ENCODE measurements around the gene AMY1A. TPM values are rescaled to one million over a fixed set of nuclear protein-coding genes. Genes with fewer than 3 reads are reported as not detected.
"Not testable (repeated sequence)": the region's sequence is repeated elsewhere in the genome, so short reads cannot be mapped to it uniquely, and the experiment has no call there.

AMY1A gene
- total RNA-seq, 1 donor from 2014 or later: not detected

DNA sequence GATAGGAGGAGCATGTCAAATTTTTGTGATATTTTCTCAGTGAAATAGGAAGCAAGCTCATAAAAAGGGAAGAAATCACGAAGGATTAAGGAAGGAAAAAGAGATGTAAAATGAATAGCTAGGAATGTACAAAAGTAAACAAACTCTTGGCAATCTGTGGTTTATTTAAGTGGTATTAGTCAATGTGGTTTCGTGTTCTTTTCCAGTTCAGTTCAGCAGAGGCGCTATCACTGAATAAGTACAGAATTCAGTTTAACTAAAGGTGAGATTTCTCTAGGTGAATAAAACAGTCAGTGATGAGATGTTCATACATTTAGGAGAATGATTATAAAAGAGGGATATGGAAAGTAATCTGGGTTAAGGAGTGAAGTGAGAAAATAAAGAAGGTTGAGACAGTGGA, 11.7 kb upstream of the AMY1A start:
- H3K36me3 Mint-ChIP-seq (ENCODE audit: low read depth, unreplicated experiment); H3K79me2 ChIP-seq (ENCODE audit: insufficient read depth, low read length); H3K9me3 Mint-ChIP-seq (ENCODE audit: unreplicated experiment); H3K4me3 Mint-ChIP-seq (ENCODE audit: unreplicated experiment); H3K4me1 ChIP-seq (ENCODE audit: insufficient read depth, low read length); H3K27ac ChIP-seq (ENCODE audit: low read depth, low read length); H3K9me3 ChIP-seq (ENCODE audit: insufficient read depth, low read depth, low read length); H3K27me3 Mint-ChIP-seq (ENCODE audit: low read depth, unreplicated experiment); DNase-seq (ENCODE audit: low read depth); H4K20me1 ChIP-seq (ENCODE audit: insufficient read depth, low read length); H3K36me3 ChIP-seq (ENCODE audit: insufficient read depth, low read length); H3K27me3 ChIP-seq (ENCODE audit: insufficient read depth, low read length); H3K27ac Mint-ChIP-seq (ENCODE audit: unreplicated experiment); H3K9ac ChIP-seq (ENCODE audit: low read length); H3K4me2 ChIP-seq (ENCODE audit: low read length); FAIRE-seq; H2AFZ ChIP-seq (ENCODE audit: low read depth, low read length); H3K4me3 ChIP-seq (ENCODE audit: insufficient read depth, low read depth, low read length); H3K4me1 Mint-ChIP-seq (ENCODE audit: low read depth, unreplicated experiment): not testable (repeated sequence)

DNA sequence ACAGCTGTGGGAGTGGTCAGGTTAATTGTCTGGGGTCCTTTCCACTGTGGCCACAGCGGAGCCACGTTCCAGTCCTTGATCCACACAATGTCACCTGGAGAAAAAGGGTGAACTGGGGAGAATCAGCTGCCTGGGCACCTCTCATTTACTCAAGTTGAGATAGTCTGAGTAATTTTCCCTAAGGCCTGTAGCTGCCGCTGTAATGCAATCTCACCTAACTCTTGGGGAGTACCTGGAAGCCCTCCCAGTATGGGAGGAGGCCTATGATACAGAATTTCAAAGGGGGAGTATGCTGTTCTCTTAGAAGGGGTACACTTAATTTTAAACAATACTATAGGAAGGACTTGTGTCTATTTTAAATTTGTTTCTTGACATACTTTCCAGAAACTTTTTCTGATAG, 5.3 kb upstream of the AMY1A start:
- H3K4me1 Mint-ChIP-seq (ENCODE audit: low read depth, unreplicated experiment); H4K20me1 ChIP-seq (ENCODE audit: insufficient read depth, low read length); H2AFZ ChIP-seq (ENCODE audit: low read depth, low read length); H3K4me1 ChIP-seq (ENCODE audit: insufficient read depth, low read length); H3K4me3 ChIP-seq (ENCODE audit: insufficient read depth, low read depth, low read length); H3K27ac Mint-ChIP-seq (ENCODE audit: unreplicated experiment); H3K79me2 ChIP-seq (ENCODE audit: insufficient read depth, low read length); H3K9me3 ChIP-seq (ENCODE audit: insufficient read depth, low read depth, low read length); H3K27ac ChIP-seq (ENCODE audit: low read depth, low read length); H3K36me3 ChIP-seq (ENCODE audit: insufficient read depth, low read length); H3K27me3 ChIP-seq (ENCODE audit: insufficient read depth, low read length); H3K27me3 Mint-ChIP-seq (ENCODE audit: low read depth, unreplicated experiment); H3K36me3 Mint-ChIP-seq (ENCODE audit: low read depth, unreplicated experiment); H3K9me3 Mint-ChIP-seq (ENCODE audit: unreplicated experiment); H3K9ac ChIP-seq (ENCODE audit: low read length); DNase-seq (ENCODE audit: low read depth); H3K4me3 Mint-ChIP-seq (ENCODE audit: unreplicated experiment); H3K4me2 ChIP-seq (ENCODE audit: low read length); FAIRE-seq: not testable (repeated sequence)

DNA sequence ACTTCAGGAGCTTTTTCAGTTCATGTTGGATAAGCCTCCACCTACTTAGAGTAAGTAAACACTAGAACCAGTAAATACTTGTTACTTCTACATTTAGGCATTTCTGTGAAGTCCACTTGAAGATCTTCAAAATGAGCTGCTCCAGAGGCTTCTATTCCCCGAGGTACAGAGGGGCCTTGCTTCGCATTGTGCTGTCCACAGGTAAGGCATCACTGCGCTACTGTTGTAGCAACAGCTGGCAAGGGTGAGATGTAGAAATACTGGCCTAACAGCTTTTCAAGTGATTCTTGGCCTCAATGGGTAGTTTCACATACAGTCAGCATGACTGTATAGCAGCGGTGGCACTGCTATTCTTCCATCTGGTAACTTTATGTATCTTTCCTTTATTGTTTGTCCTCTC, 4.7 kb upstream of the AMY1A start:
- H3K4me2 ChIP-seq (ENCODE audit: low read length); H3K27me3 Mint-ChIP-seq (ENCODE audit: low read depth, unreplicated experiment); H3K4me1 ChIP-seq (ENCODE audit: insufficient read depth, low read length); H3K4me3 ChIP-seq (ENCODE audit: insufficient read depth, low read depth, low read length); H3K9ac ChIP-seq (ENCODE audit: low read length); H3K9me3 ChIP-seq (ENCODE audit: insufficient read depth, low read depth, low read length); FAIRE-seq; H3K27ac Mint-ChIP-seq (ENCODE audit: unreplicated experiment); H3K27me3 ChIP-seq (ENCODE audit: insufficient read depth, low read length); H3K36me3 Mint-ChIP-seq (ENCODE audit: low read depth, unreplicated experiment); H3K36me3 ChIP-seq (ENCODE audit: insufficient read depth, low read length); H3K4me3 Mint-ChIP-seq (ENCODE audit: unreplicated experiment); H3K27ac ChIP-seq (ENCODE audit: low read depth, low read length); H3K4me1 Mint-ChIP-seq (ENCODE audit: low read depth, unreplicated experiment); H4K20me1 ChIP-seq (ENCODE audit: insufficient read depth, low read length); H3K9me3 Mint-ChIP-seq (ENCODE audit: unreplicated experiment); DNase-seq (ENCODE audit: low read depth); H2AFZ ChIP-seq (ENCODE audit: low read depth, low read length); H3K79me2 ChIP-seq (ENCODE audit: insufficient read depth, low read length): not testable (repeated sequence)

DNA sequence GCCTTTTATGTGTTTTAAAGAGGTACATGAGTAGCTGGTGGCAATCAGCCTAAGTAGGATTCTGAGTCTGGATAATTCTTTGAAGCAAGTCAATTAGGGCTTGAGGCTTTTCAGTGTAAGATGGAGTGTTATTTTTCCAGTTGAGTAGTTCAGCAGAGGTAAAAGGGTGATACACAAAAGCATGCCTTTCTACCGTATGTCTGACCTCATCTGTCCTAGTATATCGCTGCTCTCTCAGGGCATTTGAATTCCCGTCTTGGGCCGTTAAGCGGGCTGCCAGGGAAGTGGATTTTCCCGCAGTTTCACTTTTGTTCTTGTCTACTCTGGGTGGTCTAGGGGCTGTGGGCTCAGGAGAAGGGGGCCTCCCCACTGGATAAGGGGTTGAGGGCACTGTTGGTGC, 1.4 kb upstream of the AMY1A start:
- not testable (repeated sequence) for H3K27me3 Mint-ChIP-seq (ENCODE audit: low read depth, unreplicated experiment); H3K4me3 ChIP-seq (ENCODE audit: insufficient read depth, low read depth, low read length); H3K79me2 ChIP-seq (ENCODE audit: insufficient read depth, low read length); H3K27me3 ChIP-seq (ENCODE audit: insufficient read depth, low read length); H3K4me1 ChIP-seq (ENCODE audit: insufficient read depth, low read length); H3K4me3 Mint-ChIP-seq (ENCODE audit: unreplicated experiment); H3K9me3 ChIP-seq (ENCODE audit: insufficient read depth, low read depth, low read length); H3K4me1 Mint-ChIP-seq (ENCODE audit: low read depth, unreplicated experiment); H3K9ac ChIP-seq (ENCODE audit: low read length); H4K20me1 ChIP-seq (ENCODE audit: insufficient read depth, low read length); H3K27ac Mint-ChIP-seq (ENCODE audit: unreplicated experiment); DNase-seq (ENCODE audit: low read depth); H3K27ac ChIP-seq (ENCODE audit: low read depth, low read length); H2AFZ ChIP-seq (ENCODE audit: low read depth, low read length); H3K4me2 ChIP-seq (ENCODE audit: low read length); FAIRE-seq; H3K9me3 Mint-ChIP-seq (ENCODE audit: unreplicated experiment); H3K36me3 Mint-ChIP-seq (ENCODE audit: low read depth, unreplicated experiment); H3K36me3 ChIP-seq (ENCODE audit: insufficient read depth, low read length)

DNA sequence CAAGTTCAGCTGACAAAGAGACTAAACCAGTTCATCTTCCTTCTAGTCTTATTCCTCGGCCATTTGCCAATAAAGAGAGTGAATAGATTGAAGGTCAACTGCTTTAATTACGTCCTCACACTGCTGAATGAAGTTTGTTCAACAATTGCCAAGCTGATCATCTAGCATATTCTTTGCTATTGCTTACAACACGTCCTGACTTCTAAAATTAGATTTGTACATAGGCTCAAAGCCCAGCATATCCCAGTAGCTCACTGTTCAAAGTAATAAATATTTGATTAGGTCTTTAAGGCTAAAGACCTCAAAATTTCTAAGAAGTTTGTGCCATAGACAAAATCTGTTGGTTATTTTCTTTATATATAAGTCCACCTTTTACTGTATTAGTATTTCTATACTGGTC, 20.8 kb downstream of the AMY1A start:
- not testable (repeated sequence) for FAIRE-seq; H3K9ac ChIP-seq (ENCODE audit: low read length); H2AFZ ChIP-seq (ENCODE audit: low read depth, low read length); H3K27ac Mint-ChIP-seq (ENCODE audit: unreplicated experiment); H3K36me3 Mint-ChIP-seq (ENCODE audit: low read depth, unreplicated experiment); H3K4me3 ChIP-seq (ENCODE audit: insufficient read depth, low read depth, low read length); H3K4me3 Mint-ChIP-seq (ENCODE audit: unreplicated experiment); H3K27me3 ChIP-seq (ENCODE audit: insufficient read depth, low read length); H3K79me2 ChIP-seq (ENCODE audit: insufficient read depth, low read length); H3K27me3 Mint-ChIP-seq (ENCODE audit: low read depth, unreplicated experiment); H3K4me1 ChIP-seq (ENCODE audit: insufficient read depth, low read length); H4K20me1 ChIP-seq (ENCODE audit: insufficient read depth, low read length); H3K4me1 Mint-ChIP-seq (ENCODE audit: low read depth, unreplicated experiment); DNase-seq (ENCODE audit: low read depth); H3K4me2 ChIP-seq (ENCODE audit: low read length); H3K9me3 ChIP-seq (ENCODE audit: insufficient read depth, low read depth, low read length); H3K27ac ChIP-seq (ENCODE audit: low read depth, low read length); H3K36me3 ChIP-seq (ENCODE audit: insufficient read depth, low read length); H3K9me3 Mint-ChIP-seq (ENCODE audit: unreplicated experiment)

DNA sequence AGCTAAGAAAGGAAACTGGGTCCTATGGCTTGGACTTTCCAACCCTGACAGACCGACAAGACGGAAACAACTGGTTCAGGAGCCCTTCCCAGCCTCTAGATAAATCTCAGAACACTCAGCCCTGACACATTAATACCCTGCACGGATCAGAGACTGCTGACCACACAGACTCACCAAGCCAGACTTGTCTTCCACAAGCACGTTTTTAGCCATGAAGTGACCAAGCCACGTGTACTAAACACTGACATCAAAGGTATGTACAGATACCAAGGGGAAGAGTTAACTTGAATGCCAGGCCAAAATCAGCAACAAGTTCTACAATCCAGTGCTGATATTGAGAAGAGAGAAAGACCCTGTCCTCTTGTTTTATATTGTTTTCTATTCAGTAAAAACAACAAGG, 40.5 kb downstream of the AMY1A start, which contains the start of gene AMY1B:
TSS of gene AMY1B (minus strand) at position 101 of the 400 bp plus-strand sequence. CDS start 571 bp downstream, outside the sequence.
- H3K9ac ChIP-seq (ENCODE audit: low read length); H3K4me3 Mint-ChIP-seq (ENCODE audit: unreplicated experiment); H3K79me2 ChIP-seq (ENCODE audit: insufficient read depth, low read length); H3K27me3 ChIP-seq (ENCODE audit: insufficient read depth, low read length); H4K20me1 ChIP-seq (ENCODE audit: insufficient read depth, low read length); H3K36me3 ChIP-seq (ENCODE audit: insufficient read depth, low read length); H3K27me3 Mint-ChIP-seq (ENCODE audit: low read depth, unreplicated experiment); FAIRE-seq; DNase-seq (ENCODE audit: low read depth); H3K36me3 Mint-ChIP-seq (ENCODE audit: low read depth, unreplicated experiment); H3K27ac ChIP-seq (ENCODE audit: low read depth, low read length); H3K9me3 Mint-ChIP-seq (ENCODE audit: unreplicated experiment); H3K4me1 Mint-ChIP-seq (ENCODE audit: low read depth, unreplicated experiment); H3K4me1 ChIP-seq (ENCODE audit: insufficient read depth, low read length); H3K4me3 ChIP-seq (ENCODE audit: insufficient read depth, low read depth, low read length); H3K27ac Mint-ChIP-seq (ENCODE audit: unreplicated experiment); H3K4me2 ChIP-seq (ENCODE audit: low read length); H2AFZ ChIP-seq (ENCODE audit: low read depth, low read length); H3K9me3 ChIP-seq (ENCODE audit: insufficient read depth, low read depth, low read length): not testable (repeated sequence)
